HepG2 (cell line): ENCODE results near the gene ANKRD66. TPM values are rescaled to one million over a fixed set of nuclear protein-coding genes. Genes with fewer than 3 reads are reported as not detected.

Experiments used
- DR1 ChIP-seq: sonication (generic); formaldehyde crosslinking; IDR thresholded peaks from 2 replicates; pipeline ENCODE4 v1.8.0; 2021; ENCODE audit warnings: mild to moderate bottlenecking, missing genetic modification reagents, inconsistent platforms
- GTF2F1 ChIP-seq: fragments of 150-350 bp; IDR thresholded peaks from 2 replicates; pipeline ENCODE4 v1.6.1; 2014; ENCODE audit warnings: low read length
- GZF1 ChIP-seq: sonication (generic); formaldehyde crosslinking; IDR thresholded peaks from 2 replicates; pipeline ENCODE4 v1.5.1; 2020; ENCODE audit warnings: mild to moderate bottlenecking, missing genetic modification reagents
- HNRNPLL ChIP-seq: fragments of 200-400 bp; formaldehyde crosslinking; IDR thresholded peaks from 2 replicates; pipeline ENCODE4 v1.6.1; 2017; ENCODE audit warnings: mild to moderate bottlenecking, low read depth, low read length; ENCODE audit not compliant: poor library complexity, severe bottlenecking
- KDM3A ChIP-seq: IDR thresholded peaks from 2 replicates; pipeline ENCODE4 v1.6.1; 2018; ENCODE audit warnings: low read depth, missing compliant biosample characterization
- MED1 ChIP-seq: sonication (generic); formaldehyde crosslinking; IDR thresholded peaks from 2 replicates; pipeline ENCODE4 v1.4.0; 2020; ENCODE audit warnings: missing genetic modification reagents
- MTA3 ChIP-seq: sonication (generic); formaldehyde crosslinking; IDR thresholded peaks from 2 replicates; pipeline ENCODE4 v1.4.0; 2020; ENCODE audit warnings: missing genetic modification reagents
- MTF2 ChIP-seq: sonication (generic); formaldehyde crosslinking; IDR thresholded peaks from 2 replicates; pipeline ENCODE4 v1.5.0; 2020; ENCODE audit warnings: missing genetic modification reagents, borderline replicate concordance
- SALL1 ChIP-seq: sonication (generic); formaldehyde crosslinking; IDR thresholded peaks from 2 replicates; pipeline ENCODE4 v1.8.0; 2022; ENCODE audit warnings: mild to moderate bottlenecking, missing genetic modification reagents
- SRSF1 ChIP-seq: fragments of 200-400 bp; formaldehyde crosslinking; optimal IDR thresholded peaks from 2 replicates; pipeline ENCODE3; 2017; ENCODE audit warnings: mild to moderate bottlenecking, low read depth, low read length, moderate library complexity
- SRY ChIP-seq: sonication (generic); formaldehyde crosslinking; IDR thresholded peaks from 2 replicates; pipeline ENCODE4 v1.8.0; 2022; ENCODE audit warnings: mild to moderate bottlenecking, missing genetic modification reagents
- ZBTB8A ChIP-seq: sonication (generic); formaldehyde crosslinking; IDR thresholded peaks from 2 replicates; pipeline ENCODE4 v1.4.0; 2020; ENCODE audit warnings: mild to moderate bottlenecking, low read depth, missing genetic modification reagents, borderline replicate concordance
- ZNF451 ChIP-seq: sonication (generic); formaldehyde crosslinking; IDR thresholded peaks from 2 replicates; pipeline ENCODE4 v1.5.0; 2020; ENCODE audit warnings: mild to moderate bottlenecking, missing genetic modification reagents
- ZNF598 ChIP-seq: sonication (generic); formaldehyde crosslinking; IDR thresholded peaks from 2 replicates; pipeline ENCODE4 v1.5.1; 2020; ENCODE audit warnings: mild to moderate bottlenecking, missing genetic modification reagents, borderline replicate concordance
- polyA plus RNA-seq, 8 experiments: library from polyadenylated mRNA; depleted of rRNA in 3 of 8; stranded (reverse) in 7 of 8; unstranded in 1 of 8; fragments of >200 nt; fragmentation: Illumina TruSeq in 4 of 8; extraction: Trizol in 4 of 8; gene quantifications; 2 replicates each; pipeline versions ENCODE4 v1.2.1 to v1.2.3, GENCODE V29; 2011 to 2016; ENCODE audit warnings: low read depth in 4 of 8, missing spikeins in 1 of 8, mixed read lengths in 1 of 8; ENCODE audit not compliant: insufficient read depth in 1 of 8
- total RNA-seq, 5 experiments: library from RNA; depleted of rRNA; stranded (reverse); fragments of >200 nt; fragmentation: Illumina TruSeq; extraction: Trizol; gene quantifications; 2 replicates each; pipeline ENCODE4 v1.2.3, GENCODE V29; 2016; ENCODE audit warnings: low read depth in 1 of 5
- TF ChIP-seq, protein P1 (sequence below): IDR thresholded peaks from 2 replicates; pipeline ENCODE4 v1.6.1; 2016; ENCODE audit warnings: mild to moderate bottlenecking
- TF ChIP-seq, protein P2 (sequence below): sonication (generic); formaldehyde crosslinking; IDR thresholded peaks from 2 replicates; pipeline ENCODE4 v1.5.0; 2020; ENCODE audit warnings: mild to moderate bottlenecking, missing genetic modification reagents, moderate library complexity
- TF ChIP-seq, protein P3 (sequence below): sonication (generic); formaldehyde crosslinking; IDR thresholded peaks from 2 replicates; pipeline ENCODE4 v1.5.1; 2020; ENCODE audit warnings: missing genetic modification reagents, mild to moderate bottlenecking, borderline replicate concordance
- TF ChIP-seq, protein P4 (sequence below): sonication (generic); formaldehyde crosslinking; IDR thresholded peaks from 2 replicates; pipeline ENCODE4 v1.9.0; 2022; ENCODE audit warnings: missing genetic modification reagents, mild to moderate bottlenecking, borderline replicate concordance

The ANKRD66 gene
- total and polyA plus RNA-seq, 2 of the 13 experiments (the other 11 are each of a cell fraction or from before 2014, with no cell fraction given), result not detected

DNA sequence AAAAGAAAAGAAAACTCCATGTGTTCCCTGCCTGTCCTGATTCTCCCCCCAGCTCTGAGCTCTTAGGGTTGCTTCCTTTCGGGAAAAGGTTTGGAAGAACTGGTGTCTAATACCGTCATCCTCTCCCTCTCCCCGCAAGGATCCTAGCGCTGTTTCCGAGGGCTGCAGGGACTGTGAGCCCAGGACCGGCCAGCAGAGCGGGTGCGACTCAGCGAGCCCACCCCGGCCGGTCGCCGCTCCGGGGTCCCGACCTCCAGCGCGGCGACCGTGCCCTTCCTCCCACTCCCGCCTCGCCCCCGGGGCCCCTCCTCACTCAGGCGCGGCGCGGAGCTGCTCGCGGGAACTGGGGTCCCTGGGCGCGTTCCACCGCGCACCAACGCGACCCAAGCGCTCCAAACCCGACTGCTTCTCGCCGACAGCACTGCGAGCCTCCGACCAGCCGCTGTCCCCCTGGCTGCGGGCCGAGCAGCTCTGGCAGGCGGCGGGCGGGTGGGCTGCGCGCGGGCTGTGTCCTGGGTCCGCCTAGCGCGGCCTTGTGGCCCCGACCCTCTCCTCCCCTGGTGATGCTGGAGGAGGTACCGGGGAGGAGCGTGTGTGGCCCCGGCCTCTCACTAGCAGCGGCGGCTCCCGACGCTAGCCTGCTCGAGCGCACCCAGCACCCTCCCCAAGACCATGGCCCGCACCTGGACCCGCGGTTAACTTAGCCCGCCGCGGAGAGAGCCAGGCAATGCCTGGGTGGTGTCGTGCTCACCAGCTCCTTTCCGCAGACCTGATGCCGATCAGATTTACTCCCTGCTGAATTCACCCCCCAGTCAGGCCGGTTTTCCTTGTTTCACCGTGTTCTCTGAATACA is 11.6 kb upstream of the ANKRD66 start, which contains the start of gene PLA2G7 (continued):
- TF ChIP-seq, protein P1, sequence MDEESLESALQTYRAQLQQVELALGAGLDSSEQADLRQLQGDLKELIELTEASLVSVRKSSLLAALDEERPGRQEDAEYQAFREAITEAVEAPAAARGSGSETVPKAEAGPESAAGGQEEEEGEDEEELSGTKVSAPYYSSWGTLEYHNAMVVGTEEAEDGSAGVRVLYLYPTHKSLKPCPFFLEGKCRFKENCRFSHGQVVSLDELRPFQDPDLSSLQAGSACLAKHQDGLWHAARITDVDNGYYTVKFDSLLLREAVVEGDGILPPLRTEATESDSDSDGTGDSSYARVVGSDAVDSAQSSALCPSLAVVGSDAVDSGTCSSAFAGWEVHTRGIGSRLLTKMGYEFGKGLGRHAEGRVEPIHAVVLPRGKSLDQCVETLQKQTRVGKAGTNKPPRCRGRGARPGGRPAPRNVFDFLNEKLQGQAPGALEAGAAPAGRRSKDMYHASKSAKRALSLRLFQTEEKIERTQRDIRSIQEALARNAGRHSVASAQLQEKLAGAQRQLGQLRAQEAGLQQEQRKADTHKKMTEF, result no peak
- TF ChIP-seq, protein P2, sequence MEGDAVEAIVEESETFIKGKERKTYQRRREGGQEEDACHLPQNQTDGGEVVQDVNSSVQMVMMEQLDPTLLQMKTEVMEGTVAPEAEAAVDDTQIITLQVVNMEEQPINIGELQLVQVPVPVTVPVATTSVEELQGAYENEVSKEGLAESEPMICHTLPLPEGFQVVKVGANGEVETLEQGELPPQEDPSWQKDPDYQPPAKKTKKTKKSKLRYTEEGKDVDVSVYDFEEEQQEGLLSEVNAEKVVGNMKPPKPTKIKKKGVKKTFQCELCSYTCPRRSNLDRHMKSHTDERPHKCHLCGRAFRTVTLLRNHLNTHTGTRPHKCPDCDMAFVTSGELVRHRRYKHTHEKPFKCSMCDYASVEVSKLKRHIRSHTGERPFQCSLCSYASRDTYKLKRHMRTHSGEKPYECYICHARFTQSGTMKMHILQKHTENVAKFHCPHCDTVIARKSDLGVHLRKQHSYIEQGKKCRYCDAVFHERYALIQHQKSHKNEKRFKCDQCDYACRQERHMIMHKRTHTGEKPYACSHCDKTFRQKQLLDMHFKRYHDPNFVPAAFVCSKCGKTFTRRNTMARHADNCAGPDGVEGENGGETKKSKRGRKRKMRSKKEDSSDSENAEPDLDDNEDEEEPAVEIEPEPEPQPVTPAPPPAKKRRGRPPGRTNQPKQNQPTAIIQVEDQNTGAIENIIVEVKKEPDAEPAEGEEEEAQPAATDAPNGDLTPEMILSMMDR (CRISPR knock-in tag), result no peak
- TF ChIP-seq MTF2 (CRISPR knock-in tag) (peak; percentile 82; the same call in 1 of the 2 replicates), DR1 (no peak), KDM3A (CRISPR knock-in tag) (no peak), ZBTB8A (CRISPR knock-in tag) (no peak), ZNF451 (CRISPR knock-in tag) (no peak), MED1 (CRISPR knock-in tag) (no peak), GTF2F1 (no peak), MTA3 (CRISPR knock-in tag) (no peak), HNRNPLL (peak; percentile 39), ZNF598 (CRISPR knock-in tag) (no peak), SRSF1 (no peak), GZF1 (CRISPR knock-in tag) (no peak), SRY (peak; percentile 28; the same call in 1 of the 2 replicates), SALL1 (no peak)
- TF ChIP-seq, protein P3, sequence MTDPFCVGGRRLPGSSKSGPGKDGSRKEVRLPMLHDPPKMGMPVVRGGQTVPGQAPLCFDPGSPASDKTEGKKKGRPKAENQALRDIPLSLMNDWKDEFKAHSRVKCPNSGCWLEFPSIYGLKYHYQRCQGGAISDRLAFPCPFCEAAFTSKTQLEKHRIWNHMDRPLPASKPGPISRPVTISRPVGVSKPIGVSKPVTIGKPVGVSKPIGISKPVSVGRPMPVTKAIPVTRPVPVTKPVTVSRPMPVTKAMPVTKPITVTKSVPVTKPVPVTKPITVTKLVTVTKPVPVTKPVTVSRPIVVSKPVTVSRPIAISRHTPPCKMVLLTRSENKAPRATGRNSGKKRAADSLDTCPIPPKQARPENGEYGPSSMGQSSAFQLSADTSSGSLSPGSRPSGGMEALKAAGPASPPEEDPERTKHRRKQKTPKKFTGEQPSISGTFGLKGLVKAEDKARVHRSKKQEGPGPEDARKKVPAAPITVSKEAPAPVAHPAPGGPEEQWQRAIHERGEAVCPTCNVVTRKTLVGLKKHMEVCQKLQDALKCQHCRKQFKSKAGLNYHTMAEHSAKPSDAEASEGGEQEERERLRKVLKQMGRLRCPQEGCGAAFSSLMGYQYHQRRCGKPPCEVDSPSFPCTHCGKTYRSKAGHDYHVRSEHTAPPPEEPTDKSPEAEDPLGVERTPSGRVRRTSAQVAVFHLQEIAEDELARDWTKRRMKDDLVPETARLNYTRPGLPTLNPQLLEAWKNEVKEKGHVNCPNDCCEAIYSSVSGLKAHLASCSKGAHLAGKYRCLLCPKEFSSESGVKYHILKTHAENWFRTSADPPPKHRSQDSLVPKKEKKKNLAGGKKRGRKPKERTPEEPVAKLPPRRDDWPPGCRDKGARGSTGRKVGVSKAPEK (CRISPR knock-in tag), result no peak
- TF ChIP-seq, protein P4, sequence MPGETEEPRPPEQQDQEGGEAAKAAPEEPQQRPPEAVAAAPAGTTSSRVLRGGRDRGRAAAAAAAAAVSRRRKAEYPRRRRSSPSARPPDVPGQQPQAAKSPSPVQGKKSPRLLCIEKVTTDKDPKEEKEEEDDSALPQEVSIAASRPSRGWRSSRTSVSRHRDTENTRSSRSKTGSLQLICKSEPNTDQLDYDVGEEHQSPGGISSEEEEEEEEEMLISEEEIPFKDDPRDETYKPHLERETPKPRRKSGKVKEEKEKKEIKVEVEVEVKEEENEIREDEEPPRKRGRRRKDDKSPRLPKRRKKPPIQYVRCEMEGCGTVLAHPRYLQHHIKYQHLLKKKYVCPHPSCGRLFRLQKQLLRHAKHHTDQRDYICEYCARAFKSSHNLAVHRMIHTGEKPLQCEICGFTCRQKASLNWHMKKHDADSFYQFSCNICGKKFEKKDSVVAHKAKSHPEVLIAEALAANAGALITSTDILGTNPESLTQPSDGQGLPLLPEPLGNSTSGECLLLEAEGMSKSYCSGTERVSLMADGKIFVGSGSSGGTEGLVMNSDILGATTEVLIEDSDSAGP (CRISPR knock-in tag), result peak; percentile 52; the same call in 1 of the 2 replicates
